ENCODE data around the gene DNAJB11. TPM values are rescaled to one million over a fixed set of nuclear protein-coding genes. Genes with fewer than 3 reads are reported as not detected.

The DNAJB11 gene
- total RNA-seq, 4 donors from 2014 or later, result 30.3 to 35.9 (median 30.9) TPM

DNA sequence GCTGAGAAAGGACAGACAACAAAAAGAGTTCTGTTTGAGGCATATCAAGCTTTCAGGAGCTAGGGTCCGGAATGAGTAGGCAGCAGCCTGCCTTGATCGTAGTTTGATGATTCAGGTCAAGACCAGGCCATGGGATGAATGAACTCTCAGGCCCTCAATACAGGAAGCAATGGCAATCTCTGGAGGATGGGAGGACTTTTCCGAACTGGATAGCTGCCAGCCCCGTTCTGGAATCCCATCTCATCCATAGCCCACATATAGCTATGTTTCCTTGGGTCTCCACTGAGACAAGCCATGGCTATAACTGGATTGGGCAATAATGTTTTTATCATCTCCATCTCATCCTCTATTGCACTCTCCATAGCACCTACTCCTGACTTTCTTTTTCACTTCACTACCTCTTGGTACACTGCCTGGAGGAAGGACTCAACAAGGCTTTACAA is 55.1 kb downstream of the DNAJB11 start:
- Histone ChIP-seq H3K4me3 (no peak overlapping the region), H3K27ac (no peak overlapping the region), H3K27me3 (no peaks in the 10 kb centered on the region), H3K9me3 (no peaks in the 10 kb centered on the region), H3K4me1 (no peaks in the 10 kb centered on the region), H3K36me3 (no peaks in the 10 kb centered on the region)
- DNase-seq (ENCODE audit: low spot score in 2 of 2), result peak in 1 of 2 donors; percentile 16
- TF ChIP-seq EP300 (IDR thresholded peaks at IDR 0.05) (no peak), POLR2A (IDR thresholded peaks at IDR 0.05) (no peak), POLR2AphosphoS5 (IDR thresholded peaks at IDR 0.05) (no peak), CTCF (IDR thresholded peaks at IDR 0.05) (no peak)
- 76% methylated on average over 4 of the region's 4 CpGs for WGBS

- Histone ChIP-seq H3K36me3 (no peaks in the 10 kb centered on the region), H3K9me3 (no peaks in the 10 kb centered on the region), H3K27me3 (no peaks in the 10 kb centered on the region), H3K4me3 (no peak overlapping the region), H3K27ac (no peak overlapping the region), H3K4me1 (no peaks in the 10 kb centered on the region)
- peak in 1 of 2 donors; percentile 24 for DNase-seq (ENCODE audit: low spot score in 2 of 2)
- 70% methylated on average over 7 of the region's 7 CpGs for WGBS
- TF ChIP-seq POLR2A (IDR thresholded peaks at IDR 0.05) (no peak), CTCF (IDR thresholded peaks at IDR 0.05) (no peak), POLR2AphosphoS5 (IDR thresholded peaks at IDR 0.05) (no peak)
Measured at GRCh38 chr3:186626254-186626847, 55.8 kb downstream of the DNAJB11 start.

DNA sequence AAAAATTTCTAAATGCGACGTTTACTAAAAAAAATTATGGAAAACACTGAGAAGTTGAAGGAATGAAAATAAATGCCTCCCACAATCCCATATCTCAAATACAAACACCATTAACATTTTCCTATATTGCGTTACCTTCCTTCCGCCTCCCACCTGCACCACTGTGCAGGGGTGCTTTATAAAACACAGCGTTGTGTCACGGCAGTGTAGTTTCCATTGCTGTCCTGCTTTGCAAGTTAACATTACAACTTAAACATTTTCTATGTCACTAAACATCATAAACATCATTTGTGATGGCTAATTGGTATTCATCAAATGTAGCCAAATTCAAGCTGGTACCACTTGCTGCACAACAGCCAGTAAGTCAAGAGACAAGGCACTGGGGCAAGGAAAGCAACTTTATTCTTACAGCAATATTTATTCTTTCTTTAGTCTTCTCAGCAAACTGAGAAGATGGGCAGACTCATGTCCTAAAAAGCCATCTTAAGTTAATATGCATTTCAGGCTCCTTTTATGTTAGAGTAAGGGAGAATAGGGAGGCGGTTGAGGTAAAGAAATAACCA is 57.4 kb downstream of the DNAJB11 start:
- no peak overlapping the region for H3K4me3 ChIP-seq
- DNase-seq (ENCODE audit: low spot score in 2 of 2), result peak in 1 of 2 donors; percentile 11
- no peak overlapping the region for H3K27ac ChIP-seq
- 96% methylated on average over 7 of the region's 7 CpGs for WGBS
- no peaks in the 10 kb centered on the region for H3K4me1 ChIP-seq
- H3K27me3 ChIP-seq, result no peaks in the 10 kb centered on the region
- TF ChIP-seq EP300 (IDR thresholded peaks at IDR 0.05) (no peak), POLR2AphosphoS5 (IDR thresholded peaks at IDR 0.05) (no peak), POLR2A (IDR thresholded peaks at IDR 0.05) (no peak), CTCF (IDR thresholded peaks at IDR 0.05) (no peak)
- H3K9me3 ChIP-seq, result no peaks in the 10 kb centered on the region
- no peaks in the 10 kb centered on the region for H3K36me3 ChIP-seq

DNA sequence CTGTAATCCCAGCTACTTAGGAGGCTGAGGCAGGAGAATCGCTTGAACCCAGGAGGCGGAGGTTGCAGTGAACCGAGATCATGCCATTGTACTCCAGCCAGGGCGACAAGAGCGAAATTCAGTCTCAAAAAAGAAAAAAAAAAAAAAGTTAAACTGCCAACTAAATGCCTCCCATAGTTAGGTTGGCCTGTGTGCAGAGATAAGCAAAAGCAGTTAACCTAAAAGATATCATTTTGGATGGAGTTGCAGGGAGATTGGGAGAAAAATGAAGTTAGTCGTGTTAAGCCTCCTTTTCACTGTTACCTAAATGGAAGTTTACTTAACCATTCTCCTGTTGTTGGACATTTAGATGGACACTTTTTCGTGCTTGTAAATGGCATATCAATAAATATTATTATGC is 58.2 kb downstream of the DNAJB11 start:
- Histone ChIP-seq H3K27me3 (no peaks in the 10 kb centered on the region), H3K27ac (no peak overlapping the region), H3K4me1 (peaks cover 4% of the 10 kb centered on the region), H3K4me3 (no peak overlapping the region), H3K36me3 (no peaks in the 10 kb centered on the region), H3K9me3 (no peaks in the 10 kb centered on the region)
- DNase-seq (ENCODE audit: low spot score in 2 of 2), result no peak
- WGBS, result 90% methylated on average over 7 of the region's 7 CpGs
- TF ChIP-seq CTCF (IDR thresholded peaks at IDR 0.05) (no peak), POLR2AphosphoS5 (IDR thresholded peaks at IDR 0.05) (no peak), POLR2A (IDR thresholded peaks at IDR 0.05) (no peak), EP300 (IDR thresholded peaks at IDR 0.05) (no peak)

DNA sequence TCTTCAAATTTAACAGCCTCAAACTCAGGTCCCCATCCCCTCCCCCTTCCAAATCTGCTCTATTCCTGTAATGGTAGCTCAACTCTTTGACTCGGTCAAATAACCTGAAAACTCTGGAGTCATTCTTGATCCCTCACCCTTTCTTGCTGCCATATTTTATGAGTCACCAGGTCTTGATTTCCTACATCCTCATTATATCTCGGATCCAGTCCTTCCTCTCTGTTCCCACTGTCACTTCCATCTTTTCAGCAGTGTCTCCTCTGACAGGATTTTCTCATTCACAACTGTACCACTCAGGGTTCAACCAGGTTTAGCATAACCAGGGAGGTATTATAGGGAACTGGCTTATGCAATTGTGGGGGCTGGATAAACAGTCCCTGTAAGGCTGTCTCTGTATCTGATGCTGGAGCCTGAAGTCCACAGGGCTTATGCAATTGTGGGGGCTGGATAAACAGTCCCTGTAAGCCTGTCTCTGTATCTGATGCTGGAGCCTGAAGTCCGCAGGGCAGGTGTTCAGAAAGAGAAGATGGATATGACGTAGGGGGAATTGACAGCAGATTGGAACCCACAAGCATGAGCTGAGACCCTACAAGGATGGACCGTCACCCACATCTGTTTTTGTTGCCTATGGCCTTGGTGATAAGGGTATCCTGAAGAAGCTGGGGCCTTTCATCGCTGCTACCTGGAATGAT is 60.6 kb downstream of the DNAJB11 start:
- Histone ChIP-seq H3K4me1 (peaks cover 4% of the 10 kb centered on the region), H3K4me3 (no peak overlapping the region), H3K27me3 (no peaks in the 10 kb centered on the region), H3K9me3 (no peaks in the 10 kb centered on the region), H3K27ac (no peak overlapping the region), H3K36me3 (no peaks in the 10 kb centered on the region)
- TF ChIP-seq POLR2A (IDR thresholded peaks at IDR 0.05) (no peak), EP300 (IDR thresholded peaks at IDR 0.05) (no peak), POLR2AphosphoS5 (IDR thresholded peaks at IDR 0.05) (no peak), CTCF (IDR thresholded peaks at IDR 0.05) (no peak)
- WGBS, result 72% methylated on average over 6 of the region's 6 CpGs
- peak in 1 of 2 donors; percentile 40 for DNase-seq (ENCODE audit: low spot score in 2 of 2)
